ENCODE data around the gene IKZF4. TPM values are rescaled to one million over a fixed set of nuclear protein-coding genes. Genes with fewer than 3 reads are reported as not detected.
A peak's percentile ranks its signal among the peaks of the same experiment; 100 is the strongest.

IKZF4 gene
- total RNA-seq, 2 donors from 2014 or later: 2.6 to 3.9 TPM

GRCh38 chr12:56080556-56081138 lies 59.8 kb downstream of the IKZF4 start:
- H3K36me3 ChIP-seq: no peaks in the 10 kb centered on the region
- H3K27ac ChIP-seq: peak overlapping the region in 1 of 2 donors; percentile 35
- no peaks in the 10 kb centered on the region for H3K27me3 ChIP-seq
- H3K9me3 ChIP-seq: no peaks in the 10 kb centered on the region
- no peak for TF ChIP-seq CTCF (IDR thresholded peaks at IDR 0.05)
- peak overlapping the region; percentile 36 to 59 for H3K4me3 ChIP-seq
- DNase-seq (ENCODE audit: low spot score): no peak
- peaks cover 0 to 15% of the 10 kb centered on the region in 2 donors for H3K4me1 ChIP-seq

- no peaks in the 10 kb centered on the region for H3K27me3 ChIP-seq
- H3K4me3 ChIP-seq: no peak overlapping the region
- no peaks in the 10 kb centered on the region for H3K36me3 ChIP-seq
- peaks cover 0 to 16% of the 10 kb centered on the region in 2 donors for H3K4me1 ChIP-seq
- no peak overlapping the region for H3K27ac ChIP-seq
- no peaks in the 10 kb centered on the region for H3K9me3 ChIP-seq
- TF ChIP-seq CTCF (IDR thresholded peaks at IDR 0.05): no peak
- DNase-seq (ENCODE audit: low spot score): no peak
Observed at GRCh38 chr12:56081393-56082347, 60.8 kb downstream of the IKZF4 start.

- H3K27me3 ChIP-seq: no peaks in the 10 kb centered on the region
- H3K9me3 ChIP-seq: no peaks in the 10 kb centered on the region
- H3K4me1 ChIP-seq: peaks cover 0 to 23% of the 10 kb centered on the region in 2 donors
- H3K27ac ChIP-seq: no peak overlapping the region
- H3K36me3 ChIP-seq: no peaks in the 10 kb centered on the region
- DNase-seq (ENCODE audit: low spot score): no peak
- TF ChIP-seq CTCF (IDR thresholded peaks at IDR 0.05): no peak
- H3K4me3 ChIP-seq: no peak overlapping the region
Observed at GRCh38 chr12:56082382-56082781, 61.5 kb downstream of the IKZF4 start.

- no peak overlapping the region for H3K4me3 ChIP-seq
- H3K27ac ChIP-seq: no peak overlapping the region
- no peak for DNase-seq (ENCODE audit: low spot score)
- H3K36me3 ChIP-seq: no peaks in the 10 kb centered on the region
- no peaks in the 10 kb centered on the region for H3K9me3 ChIP-seq
- peaks cover 0 to 25% of the 10 kb centered on the region in 2 donors for H3K4me1 ChIP-seq
- no peak for TF ChIP-seq CTCF (IDR thresholded peaks at IDR 0.05)
- H3K27me3 ChIP-seq: no peaks in the 10 kb centered on the region
Observed at GRCh38 chr12:56082967-56083366, 62.1 kb downstream of the IKZF4 start.

GRCh38 chr12:56084958-56085543 lies 64.2 kb downstream of the IKZF4 start:
- H3K9me3 ChIP-seq: no peaks in the 10 kb centered on the region
- no peak overlapping the region for H3K4me3 ChIP-seq
- H3K36me3 ChIP-seq: no peaks in the 10 kb centered on the region
- H3K27ac ChIP-seq: no peak overlapping the region
- no peak for TF ChIP-seq CTCF (IDR thresholded peaks at IDR 0.05)
- H3K27me3 ChIP-seq: no peaks in the 10 kb centered on the region
- peaks cover 0 to 15% of the 10 kb centered on the region in 2 donors for H3K4me1 ChIP-seq
- no peak for DNase-seq (ENCODE audit: low spot score)
